ENCODE data around the gene ITGA5. TPM values are rescaled to one million over a fixed set of nuclear protein-coding genes. Genes with fewer than 3 reads are reported as not detected.

Gene ITGA5
- total RNA-seq, 1 donor from 2014 or later, result 688 TPM

DNA sequence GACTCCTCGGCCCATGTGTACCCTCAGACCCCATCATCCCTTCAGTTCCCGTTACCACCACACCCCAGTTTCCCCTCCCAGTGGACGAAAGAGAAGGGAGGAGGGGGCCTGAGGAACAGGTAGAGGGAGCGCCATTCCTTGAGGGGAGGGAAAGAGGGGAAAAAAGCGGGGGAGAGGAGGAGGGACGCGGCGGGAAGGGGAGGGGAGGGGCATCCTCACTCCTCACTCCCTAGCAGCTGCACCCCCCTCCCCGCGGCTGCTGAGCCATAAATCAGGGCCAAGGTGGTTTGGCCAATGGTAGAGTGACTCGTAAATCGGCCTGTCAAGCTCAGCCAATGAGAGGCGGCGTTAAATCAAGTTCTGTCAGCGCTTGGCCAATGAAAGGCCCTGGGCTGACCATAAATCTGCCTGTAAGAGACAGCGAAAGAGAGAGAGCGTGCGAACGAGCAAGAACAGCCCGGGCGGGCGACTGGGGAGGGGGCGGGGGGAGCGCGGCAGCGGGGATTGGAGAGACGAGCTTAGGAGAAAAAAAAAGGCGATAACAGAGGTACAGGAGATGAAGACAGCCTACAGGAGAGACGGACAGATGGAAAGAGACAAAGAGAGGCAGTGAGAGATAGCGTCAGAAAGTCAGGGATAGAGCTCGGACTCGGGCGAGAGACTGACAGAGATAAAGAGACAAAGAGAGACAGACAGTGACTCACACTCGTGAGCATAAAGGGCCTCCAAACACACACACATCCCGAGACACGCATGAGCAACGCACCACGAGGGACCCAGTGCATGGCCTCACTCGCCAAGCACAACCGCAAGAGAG is 59.9 kb downstream of the ITGA5 start:
- peaks cover 12% of the 10 kb centered on the region for H3K27me3 Mint-ChIP-seq (ENCODE audit: unreplicated experiment)
- H3K27ac Mint-ChIP-seq (ENCODE audit: unreplicated experiment), result no peak overlapping the region
- TF ChIP-seq, protein P1, sequence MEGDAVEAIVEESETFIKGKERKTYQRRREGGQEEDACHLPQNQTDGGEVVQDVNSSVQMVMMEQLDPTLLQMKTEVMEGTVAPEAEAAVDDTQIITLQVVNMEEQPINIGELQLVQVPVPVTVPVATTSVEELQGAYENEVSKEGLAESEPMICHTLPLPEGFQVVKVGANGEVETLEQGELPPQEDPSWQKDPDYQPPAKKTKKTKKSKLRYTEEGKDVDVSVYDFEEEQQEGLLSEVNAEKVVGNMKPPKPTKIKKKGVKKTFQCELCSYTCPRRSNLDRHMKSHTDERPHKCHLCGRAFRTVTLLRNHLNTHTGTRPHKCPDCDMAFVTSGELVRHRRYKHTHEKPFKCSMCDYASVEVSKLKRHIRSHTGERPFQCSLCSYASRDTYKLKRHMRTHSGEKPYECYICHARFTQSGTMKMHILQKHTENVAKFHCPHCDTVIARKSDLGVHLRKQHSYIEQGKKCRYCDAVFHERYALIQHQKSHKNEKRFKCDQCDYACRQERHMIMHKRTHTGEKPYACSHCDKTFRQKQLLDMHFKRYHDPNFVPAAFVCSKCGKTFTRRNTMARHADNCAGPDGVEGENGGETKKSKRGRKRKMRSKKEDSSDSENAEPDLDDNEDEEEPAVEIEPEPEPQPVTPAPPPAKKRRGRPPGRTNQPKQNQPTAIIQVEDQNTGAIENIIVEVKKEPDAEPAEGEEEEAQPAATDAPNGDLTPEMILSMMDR (IDR thresholded peaks at IDR 0.05; ENCODE audit: unreplicated experiment), result no peak
- H3K4me3 Mint-ChIP-seq (ENCODE audit: unreplicated experiment), result no peak overlapping the region
- H3K4me1 Mint-ChIP-seq (ENCODE audit: unreplicated experiment), result peaks cover 39% of the 10 kb centered on the region
- no peaks in the 10 kb centered on the region for H3K36me3 Mint-ChIP-seq (ENCODE audit: low read depth, unreplicated experiment)
- no peaks in the 10 kb centered on the region for H3K9me3 Mint-ChIP-seq (ENCODE audit: unreplicated experiment)
- DNase-seq (ENCODE audit: low spot score), result peak; percentile 89

DNA sequence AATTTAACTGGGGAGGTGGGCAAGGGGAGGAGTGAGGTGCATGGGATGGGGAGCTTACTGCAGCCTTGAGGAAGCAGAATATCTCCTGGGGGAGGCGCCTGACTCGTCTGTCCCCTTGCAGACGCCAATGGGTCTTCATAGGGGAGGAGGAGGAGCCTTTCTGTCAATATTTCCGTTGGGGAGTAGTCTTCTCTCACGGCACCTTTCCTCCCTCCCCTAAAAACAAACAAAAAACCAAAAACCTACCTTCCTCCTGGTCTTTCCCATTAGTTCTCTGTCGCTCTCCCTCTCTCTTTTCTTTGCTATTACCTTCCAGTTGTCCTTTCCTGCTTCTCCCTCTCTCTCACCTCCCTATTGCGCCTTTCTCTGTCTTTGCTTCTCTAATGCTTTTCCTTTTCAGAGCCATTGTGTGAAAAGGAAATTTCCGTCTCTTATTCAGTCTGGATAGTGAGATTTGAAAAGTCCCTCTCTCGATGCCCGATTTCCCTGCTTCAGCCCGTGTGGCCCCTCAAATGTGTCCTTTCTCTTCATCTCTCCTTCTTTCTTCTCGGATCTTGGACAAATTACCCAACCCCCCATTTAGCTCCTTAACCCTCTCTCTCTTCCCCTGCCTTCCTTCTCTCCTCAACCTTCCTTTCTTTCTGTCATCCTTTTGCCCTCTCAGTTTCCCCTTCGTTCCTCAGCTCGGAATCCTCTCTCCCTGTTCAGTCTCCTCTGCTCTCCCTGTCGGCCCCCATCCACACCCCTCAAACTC is 60.7 kb downstream of the ITGA5 start:
- peaks cover 10% of the 10 kb centered on the region for H3K27me3 Mint-ChIP-seq (ENCODE audit: unreplicated experiment)
- H3K4me1 Mint-ChIP-seq (ENCODE audit: unreplicated experiment), result peaks cover 36% of the 10 kb centered on the region
- H3K4me3 Mint-ChIP-seq (ENCODE audit: unreplicated experiment), result no peak overlapping the region
- TF ChIP-seq, protein P1 (IDR thresholded peaks at IDR 0.05; ENCODE audit: unreplicated experiment), result no peak
- no peak for DNase-seq (ENCODE audit: low spot score)
- no peaks in the 10 kb centered on the region for H3K9me3 Mint-ChIP-seq (ENCODE audit: unreplicated experiment)
- no peak overlapping the region for H3K27ac Mint-ChIP-seq (ENCODE audit: unreplicated experiment)
- H3K36me3 Mint-ChIP-seq (ENCODE audit: low read depth, unreplicated experiment), result no peaks in the 10 kb centered on the region

DNA sequence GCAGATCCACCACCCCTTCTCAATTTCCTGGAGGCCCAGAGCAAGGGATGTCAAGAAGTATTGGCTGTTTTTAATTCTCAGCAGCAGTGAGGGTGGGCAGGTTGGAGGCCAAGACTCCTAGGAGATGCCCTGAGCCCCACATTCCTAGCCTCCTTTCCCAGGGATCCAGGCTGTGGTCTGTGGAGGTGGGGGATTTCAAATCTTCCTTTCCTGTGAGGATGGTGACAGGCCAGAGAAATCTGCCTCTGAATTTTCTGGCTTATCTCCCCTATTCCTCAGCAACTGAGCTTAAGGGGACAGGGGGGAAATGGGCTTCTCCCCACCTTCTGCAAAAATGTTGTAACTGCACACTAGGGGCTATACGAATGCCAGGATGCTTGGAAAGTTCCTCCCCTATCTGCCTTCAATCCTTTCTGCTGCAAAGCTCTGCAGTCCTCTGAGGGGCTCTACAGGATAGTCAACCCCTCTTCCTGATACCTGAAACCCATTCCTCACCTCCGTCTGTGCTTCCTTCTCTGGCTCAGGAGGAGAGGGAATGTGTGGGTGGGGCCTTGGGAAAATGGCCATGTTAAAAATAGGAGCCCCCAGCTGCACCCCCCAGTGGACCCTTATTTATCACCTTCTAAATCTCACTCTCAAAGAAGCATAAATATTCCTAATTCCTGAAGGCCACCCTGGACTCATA is 61.4 kb downstream of the ITGA5 start:
- TF ChIP-seq, protein P1 (IDR thresholded peaks at IDR 0.05; ENCODE audit: unreplicated experiment), result no peak
- no peaks in the 10 kb centered on the region for H3K36me3 Mint-ChIP-seq (ENCODE audit: low read depth, unreplicated experiment)
- H3K4me1 Mint-ChIP-seq (ENCODE audit: unreplicated experiment), result peaks cover 39% of the 10 kb centered on the region
- DNase-seq (ENCODE audit: low spot score), result no peak
- peaks cover 10% of the 10 kb centered on the region for H3K27me3 Mint-ChIP-seq (ENCODE audit: unreplicated experiment)
- no peak overlapping the region for H3K4me3 Mint-ChIP-seq (ENCODE audit: unreplicated experiment)
- H3K9me3 Mint-ChIP-seq (ENCODE audit: unreplicated experiment), result no peaks in the 10 kb centered on the region
- no peak overlapping the region for H3K27ac Mint-ChIP-seq (ENCODE audit: unreplicated experiment)

DNA sequence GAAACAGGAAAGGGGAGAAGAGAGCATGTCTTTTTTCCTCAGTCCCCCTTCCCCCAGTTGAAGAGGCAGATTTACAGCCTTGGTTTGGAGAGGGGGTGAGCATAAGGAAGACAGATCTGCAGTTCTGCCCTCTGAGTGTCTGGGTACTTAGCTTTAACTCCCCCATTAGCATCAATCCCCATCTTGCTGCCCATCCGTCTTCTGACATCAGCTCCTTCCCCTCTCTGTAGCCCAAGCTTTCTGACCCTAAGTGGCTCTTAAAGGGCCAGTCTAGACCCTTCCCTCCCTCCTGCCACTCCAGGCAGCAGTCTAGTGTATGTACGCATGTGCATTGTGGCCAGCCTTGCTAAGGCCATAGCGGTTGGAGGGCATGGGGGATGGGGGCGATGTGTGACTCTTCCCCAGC is 62.1 kb downstream of the ITGA5 start:
- no peak for DNase-seq (ENCODE audit: low spot score)
- no peak overlapping the region for H3K4me3 Mint-ChIP-seq (ENCODE audit: unreplicated experiment)
- no peaks in the 10 kb centered on the region for H3K9me3 Mint-ChIP-seq (ENCODE audit: unreplicated experiment)
- peaks cover 10% of the 10 kb centered on the region for H3K27me3 Mint-ChIP-seq (ENCODE audit: unreplicated experiment)
- H3K36me3 Mint-ChIP-seq (ENCODE audit: low read depth, unreplicated experiment), result no peaks in the 10 kb centered on the region
- H3K4me1 Mint-ChIP-seq (ENCODE audit: unreplicated experiment), result peaks cover 46% of the 10 kb centered on the region
- TF ChIP-seq, protein P1 (IDR thresholded peaks at IDR 0.05; ENCODE audit: unreplicated experiment), result no peak
- no peak overlapping the region for H3K27ac Mint-ChIP-seq (ENCODE audit: unreplicated experiment)

All from endothelial cell (in vitro differentiated cells).